ENCODE data around the gene SYNGR2. TPM values are rescaled to one million over a fixed set of nuclear protein-coding genes. Genes with fewer than 3 reads are reported as not detected.
A peak's percentile ranks its signal among the peaks of the same experiment; 100 is the strongest.

Gene SYNGR2
- total RNA-seq, 1 donor from 2014 or later, result 636 TPM

DNA sequence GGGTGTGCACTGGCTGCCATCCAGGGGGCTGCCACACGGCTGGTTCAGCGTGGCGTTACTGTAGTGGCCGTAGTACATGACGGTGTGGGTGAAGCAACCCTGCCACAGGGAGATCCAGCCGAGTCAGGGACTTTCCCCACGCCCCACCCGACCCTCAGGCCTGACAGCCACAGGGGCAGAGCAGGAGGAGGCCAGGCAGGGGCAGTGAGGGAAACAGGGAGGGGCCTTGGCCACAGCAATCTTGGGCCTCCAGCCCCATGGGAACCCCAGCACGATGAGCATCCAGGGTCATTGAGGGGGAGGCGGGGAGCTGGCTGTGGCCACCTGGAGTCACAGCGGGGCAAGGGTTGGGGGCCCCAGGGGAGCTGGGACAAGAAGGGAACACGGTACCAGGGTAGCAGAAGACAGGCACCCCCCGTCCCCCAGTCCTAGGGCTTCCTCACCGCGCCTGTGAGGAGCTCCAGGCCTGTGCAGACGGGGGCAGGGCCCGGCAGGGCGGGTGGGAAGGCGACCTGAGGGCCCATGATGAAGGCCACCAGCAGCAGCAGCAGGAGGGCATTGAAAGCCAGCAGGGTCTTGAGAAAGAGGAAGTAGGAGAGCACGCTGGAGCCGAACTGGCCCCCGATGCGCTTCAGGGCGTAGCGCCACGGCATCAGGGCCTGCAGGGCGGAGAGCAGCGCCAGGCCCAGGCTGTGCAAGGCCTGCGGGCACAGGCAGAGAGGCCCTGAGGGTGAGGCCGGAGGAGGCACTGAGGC lies 44.1 kb upstream of the SYNGR2 start:
- H3K27me3 Mint-ChIP-seq, result no peaks in the 10 kb centered on the region
- intact Hi-C loops (cut with micrococcal nuclease), result loop anchor here (1.0 to 10.0 kb wide), 4 partner anchors 8 to 679 kb away; no protein-coding TSS in a partner anchor
- ATAC-seq (ENCODE audit: low read depth) (peak; percentile 63), DNase-seq (peak; percentile 76)
- no peaks in the 10 kb centered on the region for H3K9me3 Mint-ChIP-seq
- H3K4me1 Mint-ChIP-seq, result peaks cover 74% of the 10 kb centered on the region
- ChIA-PET POLR2A (interaction anchor here (0.6 to 48.2 kb wide), 8 partner anchors 10 to 1716 kb away, joined by 3 to 2404 read pairs (median 9); partner anchors contain the start of genes AFMID, C17orf99, SYNGR2 and TK1), CTCF (interaction anchor here (1.1 to 15.7 kb wide), 3 partner anchors 12 to 51 kb away, joined by 4 to 220 read pairs (median 5); no protein-coding TSS in a partner anchor)
- peaks cover 55% of the 10 kb centered on the region for H3K36me3 Mint-ChIP-seq (ENCODE audit: low read depth)
- TF ChIP-seq, protein P1, sequence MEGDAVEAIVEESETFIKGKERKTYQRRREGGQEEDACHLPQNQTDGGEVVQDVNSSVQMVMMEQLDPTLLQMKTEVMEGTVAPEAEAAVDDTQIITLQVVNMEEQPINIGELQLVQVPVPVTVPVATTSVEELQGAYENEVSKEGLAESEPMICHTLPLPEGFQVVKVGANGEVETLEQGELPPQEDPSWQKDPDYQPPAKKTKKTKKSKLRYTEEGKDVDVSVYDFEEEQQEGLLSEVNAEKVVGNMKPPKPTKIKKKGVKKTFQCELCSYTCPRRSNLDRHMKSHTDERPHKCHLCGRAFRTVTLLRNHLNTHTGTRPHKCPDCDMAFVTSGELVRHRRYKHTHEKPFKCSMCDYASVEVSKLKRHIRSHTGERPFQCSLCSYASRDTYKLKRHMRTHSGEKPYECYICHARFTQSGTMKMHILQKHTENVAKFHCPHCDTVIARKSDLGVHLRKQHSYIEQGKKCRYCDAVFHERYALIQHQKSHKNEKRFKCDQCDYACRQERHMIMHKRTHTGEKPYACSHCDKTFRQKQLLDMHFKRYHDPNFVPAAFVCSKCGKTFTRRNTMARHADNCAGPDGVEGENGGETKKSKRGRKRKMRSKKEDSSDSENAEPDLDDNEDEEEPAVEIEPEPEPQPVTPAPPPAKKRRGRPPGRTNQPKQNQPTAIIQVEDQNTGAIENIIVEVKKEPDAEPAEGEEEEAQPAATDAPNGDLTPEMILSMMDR (IDR thresholded peaks at IDR 0.05), result no peak
- H3K27ac Mint-ChIP-seq, result peak overlapping the region; percentile 76
- H3K4me3 Mint-ChIP-seq, result peak overlapping the region; percentile 50

DNA sequence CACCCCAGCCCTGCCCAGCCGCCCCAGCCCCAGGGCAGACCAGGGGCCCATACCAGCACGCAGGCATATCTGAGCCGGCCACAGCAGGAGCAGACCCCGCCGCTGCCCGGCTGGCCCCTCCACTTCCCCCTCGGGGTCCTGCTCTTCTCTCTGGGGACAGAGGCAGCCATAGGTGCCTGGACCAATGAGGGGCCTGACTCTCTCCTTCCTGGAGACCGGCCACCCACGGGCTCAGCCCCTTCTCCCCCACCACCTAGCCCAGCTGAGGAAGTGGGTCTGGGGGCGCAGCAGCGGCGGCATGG lies 43.6 kb upstream of the SYNGR2 start:
- ATAC-seq (ENCODE audit: low read depth), result no peak
- TF ChIP-seq, protein P1 (IDR thresholded peaks at IDR 0.05), result no peak
- Mint-ChIP-seq H3K36me3 (ENCODE audit: low read depth) (peaks cover 52% of the 10 kb centered on the region), H3K27me3 (no peaks in the 10 kb centered on the region), H3K27ac (peak overlapping the region; percentile 70), H3K4me3 (peak overlapping the region; percentile 32), H3K4me1 (peaks cover 79% of the 10 kb centered on the region), H3K9me3 (no peaks in the 10 kb centered on the region)
- intact Hi-C loops (cut with micrococcal nuclease), result loop anchor here (1.0 to 10.0 kb wide), 4 partner anchors 8 to 680 kb away; no protein-coding TSS in a partner anchor
- ChIA-PET CTCF (interaction anchor here (1.1 to 15.7 kb wide), 4 partner anchors 12 to 127 kb away, joined by 3 to 220 read pairs (median 4); no protein-coding TSS in a partner anchor), POLR2A (interaction anchor here (0.6 to 48.2 kb wide), 7 partner anchors 10 to 224 kb away, joined by 3 to 2404 read pairs (median 15); partner anchors contain the start of genes AFMID, C17orf99, SYNGR2 and TK1)
- no peak for DNase-seq

DNA sequence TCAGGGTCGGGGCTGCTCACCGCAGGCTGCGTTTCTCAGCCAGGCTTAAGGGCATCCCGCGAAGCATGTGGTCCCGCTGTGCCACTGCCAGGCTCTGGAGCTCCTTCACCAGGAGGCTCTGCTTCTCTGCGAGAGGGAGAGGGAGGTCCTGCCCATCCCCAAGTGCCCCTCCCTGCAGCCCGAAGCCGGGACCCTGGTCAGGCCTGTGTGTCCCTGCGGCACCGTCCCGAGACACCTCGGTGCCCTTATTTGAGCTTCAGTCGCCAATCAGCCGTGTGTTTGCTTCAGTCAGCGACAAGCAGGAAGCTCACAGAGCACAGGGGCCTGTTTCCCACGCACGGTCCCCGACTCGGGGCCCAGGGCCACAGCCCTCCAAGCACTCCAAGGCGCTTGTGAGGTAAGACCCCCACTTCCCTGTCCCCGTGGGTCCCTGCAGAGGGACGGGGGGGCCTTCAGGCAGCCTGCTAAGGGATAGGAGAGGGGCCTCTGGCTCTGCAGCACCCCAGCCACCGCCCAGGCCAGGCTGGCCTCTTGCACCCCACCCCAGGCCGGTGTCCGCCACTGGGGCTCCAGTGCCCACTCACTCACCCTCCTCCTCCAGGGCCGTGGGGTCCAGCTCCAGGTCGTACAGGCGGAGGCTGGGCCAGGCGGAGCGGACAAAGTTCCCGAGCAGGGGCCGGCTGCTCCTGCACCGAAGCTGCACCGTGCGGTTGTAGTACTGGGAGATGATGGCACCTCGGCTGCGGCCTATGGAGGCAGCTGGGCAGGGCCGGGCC lies 43.1 kb upstream of the SYNGR2 start:
- Mint-ChIP-seq H3K27ac (peak overlapping the region; percentile 70), H3K27me3 (no peaks in the 10 kb centered on the region), H3K9me3 (no peaks in the 10 kb centered on the region), H3K4me1 (peaks cover 83% of the 10 kb centered on the region), H3K4me3 (peak overlapping the region; percentile 32), H3K36me3 (ENCODE audit: low read depth) (peaks cover 49% of the 10 kb centered on the region)
- POLR2A ChIA-PET, result interaction anchor here (0.7 to 48.2 kb wide), 8 partner anchors 11 to 126 kb away, joined by 3 to 2404 read pairs (median 9); partner anchors contain the start of genes AFMID, C17orf99, SYNGR2 and TK1
- ATAC-seq (ENCODE audit: low read depth), result no peak
- TF ChIP-seq, protein P1 (IDR thresholded peaks at IDR 0.05), result no peak
- DNase-seq, result no peak
- CTCF ChIA-PET, result interaction anchor here (0.6 to 15.7 kb wide), 4 partner anchors 13 to 126 kb away, joined by 3 to 220 read pairs (median 4); no protein-coding TSS in a partner anchor
- intact Hi-C loops (cut with micrococcal nuclease), result loop anchor here (10.0 kb wide), 1 partner anchor 681 kb away; no protein-coding TSS in a partner anchor

DNA sequence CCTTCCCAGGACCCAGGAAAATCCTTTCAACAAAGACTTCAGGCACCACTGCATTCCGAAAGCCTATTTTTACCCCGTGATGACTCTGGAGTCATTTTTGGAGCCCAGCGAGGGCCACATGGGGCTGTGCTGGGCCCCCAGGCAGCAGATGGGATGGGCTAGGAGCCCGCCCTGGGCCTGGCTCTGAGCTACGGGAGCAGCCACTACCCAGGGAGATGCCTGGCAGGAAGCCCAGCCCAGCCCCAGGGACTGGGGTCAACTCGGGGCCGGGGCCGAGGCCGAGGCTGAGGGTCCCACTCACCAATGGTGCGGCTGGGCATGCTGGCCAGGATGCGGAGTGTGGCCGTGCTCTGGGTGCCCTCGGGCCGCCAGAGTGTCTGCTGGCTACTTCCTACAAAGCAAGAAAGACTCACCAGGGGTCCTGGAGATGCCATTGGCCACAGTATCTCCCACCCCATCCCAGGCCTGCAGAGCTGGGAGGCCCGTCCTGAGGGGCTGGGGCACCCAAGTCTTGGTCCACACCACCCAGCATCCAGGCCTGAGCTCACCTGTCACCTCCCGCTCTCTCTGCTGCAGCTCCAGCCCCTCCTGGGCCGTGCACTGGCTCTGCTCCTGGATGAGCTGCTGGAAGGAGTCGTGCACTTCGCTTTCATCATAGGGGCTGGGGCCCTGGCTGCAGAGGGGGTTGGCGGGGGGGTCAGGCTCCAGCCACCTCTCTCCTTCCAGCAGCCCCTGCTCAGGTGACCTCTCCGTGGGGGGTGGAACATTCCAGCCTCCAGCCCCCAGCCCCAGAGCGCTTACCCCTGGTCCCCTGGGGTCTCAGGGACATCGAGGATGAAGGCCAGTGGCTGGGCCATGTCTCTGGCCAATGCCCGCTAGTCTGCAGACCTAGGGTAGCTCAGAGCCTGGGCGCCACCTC lies 42.1 kb upstream of the SYNGR2 start:
- ChIA-PET CTCF (interaction anchor here (0.6 to 15.7 kb wide), 5 partner anchors 9 to 125 kb away, joined by 3 to 220 read pairs (median 4); no protein-coding TSS in a partner anchor), POLR2A (interaction anchor here (0.6 to 48.2 kb wide), 9 partner anchors 5 to 234 kb away, joined by 3 to 2404 read pairs (median 15); partner anchors contain the start of genes AFMID, C17orf99, SOCS3 and SYNGR2)
- no peak for DNase-seq
- intact Hi-C loops (cut with micrococcal nuclease), result loop anchor here (10.0 kb wide), 1 partner anchor 681 kb away; no protein-coding TSS in a partner anchor
- TF ChIP-seq, protein P1 (IDR thresholded peaks at IDR 0.05), result no peak
- ATAC-seq (ENCODE audit: low read depth), result no peak
- Mint-ChIP-seq H3K36me3 (ENCODE audit: low read depth) (peaks cover 48% of the 10 kb centered on the region), H3K27me3 (no peaks in the 10 kb centered on the region), H3K27ac (peak overlapping the region; percentile 85), H3K9me3 (no peaks in the 10 kb centered on the region), H3K4me3 (peak overlapping the region; percentile 89), H3K4me1 (peaks cover 85% of the 10 kb centered on the region)

Data from activated B cell treated with CpG ODN at 0.5 μM for 24 hours (primary cell).